ENCODE results near the gene BCAS4.
A peak's percentile ranks its signal among the peaks of the same experiment; 100 is the strongest.

BCAS4 gene, protein sequence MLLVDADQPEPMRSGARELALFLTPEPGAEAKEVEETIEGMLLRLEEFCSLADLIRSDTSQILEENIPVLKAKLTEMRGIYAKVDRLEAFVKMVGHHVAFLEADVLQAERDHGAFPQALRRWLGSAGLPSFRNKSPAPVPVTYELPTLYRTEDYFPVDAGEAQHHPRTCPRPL

GRCh38 chr20:50794846-50795634, at the start of gene BCAS4:
Gene BCAS4, plus strand, starts transcription at chr20:50795061. Its CDS starts 23 bp downstream, at chr20:50795084.
- in situ Hi-C loops (cut with HindIII; ENCODE audit: low sequenced_read_pairs): no loop called here
- TF ChIP-seq, protein P1, sequence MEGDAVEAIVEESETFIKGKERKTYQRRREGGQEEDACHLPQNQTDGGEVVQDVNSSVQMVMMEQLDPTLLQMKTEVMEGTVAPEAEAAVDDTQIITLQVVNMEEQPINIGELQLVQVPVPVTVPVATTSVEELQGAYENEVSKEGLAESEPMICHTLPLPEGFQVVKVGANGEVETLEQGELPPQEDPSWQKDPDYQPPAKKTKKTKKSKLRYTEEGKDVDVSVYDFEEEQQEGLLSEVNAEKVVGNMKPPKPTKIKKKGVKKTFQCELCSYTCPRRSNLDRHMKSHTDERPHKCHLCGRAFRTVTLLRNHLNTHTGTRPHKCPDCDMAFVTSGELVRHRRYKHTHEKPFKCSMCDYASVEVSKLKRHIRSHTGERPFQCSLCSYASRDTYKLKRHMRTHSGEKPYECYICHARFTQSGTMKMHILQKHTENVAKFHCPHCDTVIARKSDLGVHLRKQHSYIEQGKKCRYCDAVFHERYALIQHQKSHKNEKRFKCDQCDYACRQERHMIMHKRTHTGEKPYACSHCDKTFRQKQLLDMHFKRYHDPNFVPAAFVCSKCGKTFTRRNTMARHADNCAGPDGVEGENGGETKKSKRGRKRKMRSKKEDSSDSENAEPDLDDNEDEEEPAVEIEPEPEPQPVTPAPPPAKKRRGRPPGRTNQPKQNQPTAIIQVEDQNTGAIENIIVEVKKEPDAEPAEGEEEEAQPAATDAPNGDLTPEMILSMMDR (IDR thresholded peaks at IDR 0.05; ENCODE audit: low read depth, low read length, missing control alignments): peak; percentile 64
- peak within 1 kb of the TSS; percentile 69 for H3K4me3 ChIP-seq (ENCODE audit: low read depth, low read length)
- DNase-seq (ENCODE audit: low read depth): peak; percentile 36

DNA sequence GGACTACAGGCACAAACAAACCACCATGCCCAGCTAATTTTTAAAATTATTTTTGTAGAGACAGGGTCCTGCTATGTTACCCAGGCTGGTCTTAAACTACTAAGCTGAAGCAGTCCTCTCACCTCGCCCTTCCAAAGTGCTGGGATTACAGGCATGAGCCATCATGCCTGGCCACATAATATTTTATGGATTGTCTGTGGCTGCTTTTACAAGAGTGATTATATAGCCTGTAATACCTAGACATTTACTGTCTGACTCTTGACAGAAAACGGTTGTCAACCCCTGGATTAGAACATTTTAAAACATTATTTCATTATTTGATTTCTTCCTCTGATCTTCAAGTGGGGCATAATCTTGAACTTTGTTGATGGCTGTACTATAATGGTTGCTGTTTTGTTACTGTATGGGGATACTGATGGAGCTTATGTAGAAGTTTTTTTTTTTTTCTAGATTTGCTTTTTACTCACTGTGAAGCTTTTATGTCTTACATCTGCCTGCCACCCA, 49.2 kb upstream of the BCAS4 start:
- in situ Hi-C loops (cut with HindIII; ENCODE audit: low sequenced_read_pairs): no loop called here
- DNase-seq (ENCODE audit: low read depth): no peak
- TF ChIP-seq, protein P1 (IDR thresholded peaks at IDR 0.05; ENCODE audit: low read depth, low read length, missing control alignments): no peak
- H3K4me3 ChIP-seq (ENCODE audit: low read depth, low read length): no peak overlapping the region

DNA sequence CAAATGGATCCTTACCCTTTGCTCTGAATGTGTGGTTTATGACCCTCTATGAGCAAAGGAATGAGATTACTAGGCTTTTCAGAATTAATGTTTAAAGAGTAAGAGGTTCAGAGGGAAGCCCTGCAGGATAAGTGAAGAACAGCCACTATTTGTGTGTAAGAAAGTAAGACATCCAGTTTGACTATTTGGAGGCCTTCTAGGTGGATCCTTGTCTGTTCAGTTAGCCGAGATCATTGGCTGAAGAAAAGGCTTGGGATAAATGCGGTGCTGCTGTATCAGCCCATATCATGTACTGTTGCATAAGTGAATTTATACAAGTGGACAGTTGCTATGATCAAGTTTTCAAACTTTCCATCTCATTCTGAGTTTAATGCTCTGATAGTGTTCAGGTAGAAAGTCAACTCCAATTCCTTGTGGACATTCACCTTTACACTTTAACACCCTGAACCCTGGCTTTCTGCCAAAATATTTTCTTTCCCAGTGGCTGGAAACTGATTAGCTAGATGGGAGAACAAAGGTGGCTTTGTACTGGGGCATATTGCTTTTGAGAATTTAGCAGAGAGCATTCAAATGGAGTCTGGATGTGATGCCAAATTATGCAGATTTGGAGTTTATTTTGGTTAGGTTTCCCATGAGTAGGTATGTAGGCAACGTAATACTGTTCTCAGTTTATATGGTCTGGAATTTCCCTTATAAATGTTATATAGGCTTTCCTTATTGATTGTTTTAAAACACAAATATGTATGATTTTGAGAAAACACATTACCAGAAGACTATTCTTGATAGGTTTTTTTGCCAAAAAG, 48.5 kb upstream of the BCAS4 start:
- no peak overlapping the region for H3K4me3 ChIP-seq (ENCODE audit: low read depth, low read length)
- in situ Hi-C loops (cut with HindIII; ENCODE audit: low sequenced_read_pairs): no loop called here
- no peak for DNase-seq (ENCODE audit: low read depth)
- TF ChIP-seq, protein P1 (IDR thresholded peaks at IDR 0.05; ENCODE audit: low read depth, low read length, missing control alignments): no peak

- no peak for DNase-seq (ENCODE audit: low read depth)
- in situ Hi-C loops (cut with HindIII; ENCODE audit: low sequenced_read_pairs): no loop called here
- no peak overlapping the region for H3K4me3 ChIP-seq (ENCODE audit: low read depth, low read length)
- TF ChIP-seq, protein P1 (IDR thresholded peaks at IDR 0.05; ENCODE audit: low read depth, low read length, missing control alignments): no peak
Measured at GRCh38 chr20:50747275-50747674, 47.6 kb upstream of the BCAS4 start.

- TF ChIP-seq, protein P1 (IDR thresholded peaks at IDR 0.05; ENCODE audit: low read depth, low read length, missing control alignments): no peak
- no peak overlapping the region for H3K4me3 ChIP-seq (ENCODE audit: low read depth, low read length)
- no peak for DNase-seq (ENCODE audit: low read depth)
- in situ Hi-C loops (cut with HindIII; ENCODE audit: low sequenced_read_pairs): no loop called here
Measured at GRCh38 chr20:50750145-50750671, 44.7 kb upstream of the BCAS4 start.

DNA sequence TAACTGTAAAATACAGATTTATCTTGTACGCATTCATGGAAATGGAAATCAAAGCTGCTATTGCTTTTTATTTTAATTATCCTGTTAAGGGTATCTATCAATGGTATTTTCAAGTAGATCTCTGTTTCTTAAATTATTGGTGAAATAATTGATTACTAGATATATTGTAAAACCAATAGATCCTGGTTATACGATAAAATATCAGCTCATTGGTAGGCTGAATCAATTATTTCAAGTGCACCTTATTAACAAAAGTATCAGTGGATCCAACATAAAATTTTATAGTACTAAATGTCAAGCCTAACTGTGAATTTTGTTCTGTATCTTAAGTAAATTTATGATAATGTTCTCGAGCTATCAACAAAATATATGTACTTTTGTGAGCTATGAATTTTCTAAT, 41.7 kb upstream of the BCAS4 start:
- in situ Hi-C loops (cut with HindIII; ENCODE audit: low sequenced_read_pairs): no loop called here
- DNase-seq (ENCODE audit: low read depth): no peak
- TF ChIP-seq, protein P1 (IDR thresholded peaks at IDR 0.05; ENCODE audit: low read depth, low read length, missing control alignments): no peak
- no peak overlapping the region for H3K4me3 ChIP-seq (ENCODE audit: low read depth, low read length)
